HG02970 (cell line): Measurements from ENCODE around the gene ABCG1.
"Not testable (repeated sequence)": the region's sequence is repeated elsewhere in the genome, so short reads cannot be mapped to it uniquely, and the experiment has no call there.

ENCODE experiments used
- ATAC-seq: cut with Tn5 transposase; IDR thresholded peaks from one replicate; pipeline ENCODE4 v1.9.1; 2021; ENCODE audit warnings: mild to moderate bottlenecking, moderate library complexity, moderate number of reproducible peaks; ENCODE audit not compliant: unreplicated experiment, low FRiP score

The ABCG1 gene

DNA sequence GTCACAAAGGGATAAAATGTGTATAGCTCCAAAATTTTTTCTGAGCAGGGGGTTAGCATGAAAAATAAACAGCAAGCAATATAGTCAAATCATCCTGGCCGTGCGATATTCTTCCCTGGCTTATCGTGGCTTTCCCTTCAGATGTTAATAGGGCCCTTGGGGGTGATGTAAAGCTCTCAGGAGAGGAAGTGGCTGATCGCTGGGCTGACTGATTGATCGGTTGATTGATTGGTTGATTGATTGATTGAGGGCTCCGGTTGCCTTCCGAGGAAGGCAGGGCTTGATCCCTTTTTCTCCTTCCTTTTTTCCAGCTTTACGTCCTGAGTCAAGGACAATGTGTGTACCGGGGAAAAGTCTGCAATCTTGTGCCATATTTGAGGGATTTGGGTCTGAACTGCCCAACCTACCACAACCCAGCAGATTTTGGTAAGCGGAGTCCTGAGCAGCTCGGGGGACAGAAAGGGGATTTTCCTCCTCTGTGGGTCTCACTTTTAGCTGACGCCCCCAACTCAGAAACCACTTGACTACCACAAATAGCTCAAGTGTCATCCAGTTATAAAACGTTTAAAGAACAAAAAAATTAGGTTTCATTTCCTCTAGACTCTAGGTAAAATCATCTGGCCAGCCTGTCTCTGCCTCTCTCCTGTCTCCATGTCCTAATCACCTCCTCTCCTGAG is 66.8 kb downstream of the ABCG1 start:
- ATAC-seq, result no peak

DNA sequence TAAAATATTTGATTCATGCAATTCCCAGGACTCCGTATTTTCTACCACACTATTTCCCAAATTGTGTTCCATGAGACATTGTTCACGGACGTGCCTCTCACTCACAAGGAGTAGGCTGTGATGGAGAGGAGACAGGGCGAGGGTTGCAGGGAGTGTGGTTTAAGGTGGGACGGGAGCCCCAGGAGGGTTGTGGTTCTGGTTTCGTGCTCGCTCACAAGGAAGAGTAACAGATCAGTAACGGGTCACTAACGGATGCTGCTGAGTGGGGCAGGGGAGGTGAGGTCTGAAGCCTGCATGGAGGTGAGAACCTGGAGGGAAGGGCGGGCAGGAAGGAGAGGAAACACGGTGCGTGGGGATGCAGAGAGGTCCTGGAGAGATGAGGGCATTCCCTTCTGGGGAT is 67.5 kb downstream of the ABCG1 start:
- no peak for ATAC-seq

DNA sequence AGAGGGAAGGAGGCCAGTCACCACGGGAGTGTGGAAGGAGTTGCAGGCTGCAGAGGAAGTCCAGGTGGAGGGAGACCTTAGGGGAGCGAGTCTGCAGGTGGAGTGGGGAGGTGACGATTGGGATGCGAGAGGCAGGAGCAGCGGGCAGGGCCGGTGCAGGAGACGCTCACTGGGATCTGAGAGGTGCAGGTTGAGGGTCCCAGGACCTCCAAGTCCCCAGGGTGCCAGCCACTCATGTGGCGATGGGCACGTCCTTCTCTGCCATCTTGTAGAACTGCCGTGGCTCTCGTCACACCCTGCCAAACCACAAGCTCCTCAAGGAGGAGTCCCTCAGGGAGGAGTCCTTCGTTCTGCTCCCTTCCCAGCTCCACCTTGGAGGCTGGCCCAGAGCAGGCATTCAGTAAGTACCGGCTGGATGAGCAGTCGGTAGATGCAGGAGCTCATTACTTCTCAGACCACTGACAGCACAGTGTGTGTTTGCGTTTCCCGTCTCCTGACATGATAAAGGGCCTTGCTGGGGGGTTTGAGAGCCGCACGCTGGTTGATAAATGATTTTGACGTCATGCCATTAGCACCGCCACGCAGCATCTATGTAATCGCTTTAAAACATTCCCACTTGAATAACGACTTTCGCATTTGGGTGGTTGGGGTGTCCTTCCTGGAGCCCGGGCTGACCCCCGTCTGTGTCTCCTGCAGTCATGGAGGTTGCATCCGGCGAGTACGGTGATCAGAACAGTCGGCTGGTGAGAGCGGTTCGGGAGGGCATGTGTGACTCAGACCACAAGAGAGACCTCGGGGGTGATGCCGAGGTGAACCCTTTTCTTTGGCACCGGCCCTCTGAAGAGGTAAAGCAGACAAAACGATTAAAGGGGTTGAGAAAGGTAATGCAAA is 68.5 kb downstream of the ABCG1 start:
- ATAC-seq, result no peak

DNA sequence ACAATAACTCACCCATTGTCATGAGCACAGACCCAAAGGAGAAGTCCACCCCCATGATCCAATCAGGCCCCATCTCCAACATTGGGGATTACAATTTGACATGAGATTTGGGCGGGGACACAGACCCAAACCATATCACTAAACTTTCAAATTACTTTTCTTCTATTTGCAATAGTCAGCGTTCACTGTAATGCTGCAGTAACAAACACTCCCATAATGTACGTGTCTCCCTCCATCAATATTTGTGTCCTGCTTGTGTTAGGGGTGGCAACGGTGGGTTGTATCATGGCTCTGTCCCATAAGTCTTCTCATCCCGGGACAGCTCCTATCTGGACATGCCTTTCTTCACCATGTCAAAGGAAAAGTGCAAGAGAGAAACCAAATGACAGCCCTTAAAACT is 70.0 kb downstream of the ABCG1 start:
- no peak for ATAC-seq

DNA sequence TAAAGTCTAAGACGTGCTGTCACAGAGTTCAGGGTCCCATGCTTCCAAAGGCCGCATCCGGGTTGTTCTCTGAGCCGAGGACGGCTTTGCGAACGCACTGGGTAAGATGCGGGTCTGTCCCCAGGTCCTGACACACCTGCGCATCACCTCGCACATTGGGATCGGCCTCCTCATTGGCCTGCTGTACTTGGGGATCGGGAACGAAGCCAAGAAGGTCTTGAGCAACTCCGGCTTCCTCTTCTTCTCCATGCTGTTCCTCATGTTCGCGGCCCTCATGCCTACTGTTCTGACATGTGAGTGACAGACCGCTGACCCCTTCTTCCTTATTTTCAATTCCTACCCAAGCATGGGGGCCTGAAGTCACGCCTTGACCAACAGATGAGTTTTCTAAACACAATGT is 71.0 kb downstream of the ABCG1 start:
- ATAC-seq, result no peak

DNA sequence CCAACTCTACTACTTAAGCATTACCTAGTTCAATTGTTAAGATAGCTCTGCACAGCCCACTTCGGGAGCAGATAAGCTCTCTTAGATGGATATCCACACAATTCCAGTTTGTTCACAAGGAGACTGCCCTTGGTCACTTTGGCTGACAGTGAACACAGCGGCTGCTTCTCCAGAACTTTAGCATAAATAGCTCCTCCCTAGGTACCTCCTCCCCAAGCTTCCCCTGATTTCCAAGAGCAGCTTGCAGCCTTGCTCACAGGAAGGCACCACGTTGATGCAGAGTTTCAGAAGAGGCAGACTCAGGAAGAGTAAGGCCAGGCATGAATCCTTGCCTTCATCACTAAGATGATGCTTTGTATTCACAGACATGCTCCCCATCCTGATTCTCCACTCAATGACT is 71.6 kb downstream of the ABCG1 start:
- no peak for ATAC-seq

DNA sequence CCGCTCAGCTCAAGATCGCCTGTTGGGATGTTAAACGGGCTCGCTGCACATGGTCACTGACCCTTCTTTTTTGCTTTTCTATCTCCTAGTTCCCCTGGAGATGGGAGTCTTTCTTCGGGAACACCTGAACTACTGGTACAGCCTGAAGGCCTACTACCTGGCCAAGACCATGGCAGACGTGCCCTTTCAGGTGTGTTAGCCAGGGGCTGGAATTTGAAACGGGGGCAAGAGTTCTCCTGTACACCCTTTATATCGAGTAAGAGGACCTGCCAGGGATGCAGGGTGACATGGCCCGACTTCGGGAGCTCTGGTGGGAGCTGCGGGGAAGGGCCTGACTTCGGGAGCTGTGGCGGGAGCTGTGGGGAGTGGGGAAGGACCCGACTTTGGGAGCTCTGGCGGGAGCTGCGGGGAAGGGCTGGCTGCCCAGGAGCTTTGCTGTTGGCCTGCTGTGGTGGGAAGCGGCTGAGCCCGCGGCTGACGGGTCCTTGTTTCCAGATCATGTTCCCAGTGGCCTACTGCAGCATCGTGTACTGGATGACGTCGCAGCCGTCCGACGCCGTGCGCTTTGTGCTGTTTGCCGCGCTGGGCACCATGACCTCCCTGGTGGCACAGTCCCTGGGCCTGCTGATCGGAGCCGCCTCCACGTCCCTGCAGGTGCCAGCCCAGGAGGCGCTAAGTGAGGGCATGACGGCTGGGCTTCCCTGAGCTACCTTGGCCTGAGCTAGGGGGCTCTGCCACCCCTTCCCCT is 72.2 kb downstream of the ABCG1 start:
- ATAC-seq, result no peak

DNA sequence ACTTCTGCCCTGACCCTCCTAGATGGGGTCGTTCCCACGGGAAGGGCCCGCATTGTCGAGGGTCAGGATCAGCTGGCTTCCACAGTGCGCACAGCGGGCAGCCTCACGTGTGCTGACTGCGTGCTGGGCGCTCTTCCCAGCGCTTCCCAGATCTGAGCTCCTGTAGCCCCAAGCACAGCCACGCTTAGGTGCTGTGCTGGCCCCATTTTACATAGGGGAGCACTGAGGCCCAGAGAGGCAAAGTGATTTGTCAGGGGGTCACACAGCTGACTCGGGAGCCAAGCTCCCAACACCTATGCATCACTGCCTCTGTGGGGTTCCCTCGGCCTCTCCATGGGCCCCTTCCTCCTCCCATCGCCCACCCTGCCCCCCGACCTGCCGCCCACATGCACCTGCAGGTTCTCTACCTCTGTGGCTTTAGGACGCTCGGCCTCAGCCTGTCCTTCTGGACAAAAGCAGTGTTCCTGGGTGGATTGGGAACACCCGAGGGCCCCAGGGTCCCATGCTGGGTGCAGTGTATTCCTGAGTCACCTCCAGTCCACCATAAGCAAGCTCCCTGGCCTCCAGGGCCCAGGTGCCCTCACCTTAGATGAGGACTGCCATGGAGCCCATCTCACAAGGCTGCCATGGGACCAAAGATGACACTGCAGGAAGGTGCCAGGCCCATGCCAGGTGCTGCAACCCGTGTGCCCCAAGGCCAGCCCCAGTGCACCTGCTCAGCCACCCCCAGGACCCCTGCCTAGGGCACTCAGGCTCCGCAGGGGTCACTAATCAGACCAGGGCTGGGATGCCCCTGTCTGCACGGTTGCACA is 73.0 kb downstream of the ABCG1 start:
- ATAC-seq, result no peak

DNA sequence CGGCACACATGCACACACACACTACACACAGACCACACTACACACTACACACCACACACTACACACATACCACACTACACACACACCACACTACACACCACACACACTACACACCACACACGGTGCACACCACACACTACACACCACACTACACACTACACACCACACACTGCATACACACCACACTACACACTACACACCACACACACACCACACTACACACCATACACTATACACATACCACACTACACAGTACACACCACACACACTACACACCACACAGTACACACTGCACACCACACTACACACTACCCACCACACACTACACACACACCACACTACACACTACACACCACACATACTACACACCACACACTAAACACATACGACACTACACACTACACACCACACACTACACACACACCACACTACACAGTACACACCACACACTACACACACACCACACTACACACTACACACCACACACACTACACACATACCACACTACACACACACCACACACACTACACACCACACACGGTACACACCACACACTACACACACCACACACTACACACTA is 73.7 kb downstream of the ABCG1 start:
- ATAC-seq, result not testable (repeated sequence)

DNA sequence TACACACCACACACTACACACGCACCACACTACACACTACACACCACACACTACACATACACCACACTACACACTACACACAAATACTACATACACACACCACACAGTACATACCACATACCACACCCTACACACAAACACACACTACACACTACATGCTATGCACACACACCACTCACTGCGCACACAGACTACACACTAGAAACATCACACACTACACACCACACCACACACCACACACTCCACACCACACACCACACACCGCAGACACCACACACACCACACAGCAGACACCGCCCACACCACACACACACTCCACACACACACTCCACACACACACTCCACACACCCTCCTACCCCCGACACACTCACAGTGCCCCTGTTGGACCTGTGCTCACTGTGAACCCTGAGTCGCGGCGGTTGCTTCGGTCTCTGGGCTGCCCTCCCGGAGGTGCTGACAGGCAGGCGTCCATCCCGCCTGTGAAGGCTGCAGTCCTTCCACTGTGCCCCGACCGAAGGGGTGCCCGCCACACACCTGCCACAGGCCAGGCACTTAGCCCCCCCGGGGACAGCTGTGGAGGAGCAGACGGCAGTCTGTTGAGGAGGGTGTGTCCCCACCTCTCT is 74.8 kb downstream of the ABCG1 start:
- ATAC-seq, result no peak

DNA sequence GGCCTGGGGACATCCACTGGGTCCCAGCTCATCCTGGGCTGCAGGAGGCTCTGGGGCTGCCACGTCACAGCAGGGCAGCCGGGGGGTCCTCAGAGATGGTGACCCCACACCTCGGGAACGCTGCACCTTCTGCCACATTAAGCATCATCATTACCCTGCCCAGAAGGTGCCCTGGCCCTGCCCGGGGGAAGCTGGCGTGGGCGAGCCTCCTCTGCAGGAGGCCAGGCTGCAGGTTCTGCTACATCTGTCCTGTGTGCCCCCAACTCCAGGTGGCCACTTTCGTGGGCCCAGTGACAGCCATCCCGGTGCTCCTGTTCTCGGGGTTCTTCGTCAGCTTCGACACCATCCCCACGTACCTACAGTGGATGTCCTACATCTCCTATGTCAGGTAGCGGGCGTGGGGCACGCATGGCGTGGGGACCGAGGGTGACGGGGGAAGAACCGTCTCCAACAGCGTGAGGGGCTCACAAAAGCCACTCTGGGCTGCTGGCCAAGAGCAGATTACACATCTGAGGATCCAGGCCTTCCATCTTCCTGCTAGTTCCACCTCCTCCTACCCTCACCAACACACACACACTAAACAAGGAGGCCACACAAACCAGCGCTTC is 75.4 kb downstream of the ABCG1 start:
- no peak for ATAC-seq

DNA sequence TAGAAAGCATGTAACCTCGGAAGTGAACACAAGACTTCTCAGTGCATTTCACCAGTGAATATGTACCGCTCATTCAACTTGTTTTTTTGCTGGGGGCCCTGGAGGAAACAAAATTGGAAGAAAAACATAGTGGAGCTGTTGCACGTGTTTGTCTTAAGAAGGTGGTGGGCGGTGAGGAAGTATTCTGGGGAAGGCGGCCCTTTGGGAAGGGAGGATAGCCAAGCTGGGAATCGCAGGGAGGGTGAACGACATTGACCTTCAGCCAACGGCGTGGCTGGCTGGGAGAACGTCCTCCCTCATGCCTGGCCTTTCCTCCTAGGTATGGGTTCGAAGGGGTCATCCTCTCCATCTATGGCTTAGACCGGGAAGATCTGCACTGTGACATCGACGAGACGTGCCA is 76.9 kb downstream of the ABCG1 start:
- ATAC-seq, result no peak

DNA sequence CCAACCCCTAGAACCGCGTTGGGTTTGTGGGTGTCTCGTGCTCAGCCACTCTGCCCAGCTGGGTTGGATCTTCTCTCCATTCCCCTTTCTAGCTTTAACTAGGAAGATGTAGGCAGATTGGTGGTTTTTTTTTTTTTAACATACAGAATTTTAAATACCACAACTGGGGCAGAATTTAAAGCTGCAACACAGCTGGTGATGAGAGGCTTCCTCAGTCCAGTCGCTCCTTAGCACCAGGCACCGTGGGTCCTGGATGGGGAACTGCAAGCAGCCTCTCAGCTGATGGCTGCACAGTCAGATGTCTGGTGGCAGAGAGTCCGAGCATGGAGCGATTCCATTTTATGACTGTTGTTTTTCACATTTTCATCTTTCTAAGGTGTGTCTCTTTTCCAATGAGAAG is 77.6 kb downstream of the ABCG1 start:
- no peak for ATAC-seq

DNA sequence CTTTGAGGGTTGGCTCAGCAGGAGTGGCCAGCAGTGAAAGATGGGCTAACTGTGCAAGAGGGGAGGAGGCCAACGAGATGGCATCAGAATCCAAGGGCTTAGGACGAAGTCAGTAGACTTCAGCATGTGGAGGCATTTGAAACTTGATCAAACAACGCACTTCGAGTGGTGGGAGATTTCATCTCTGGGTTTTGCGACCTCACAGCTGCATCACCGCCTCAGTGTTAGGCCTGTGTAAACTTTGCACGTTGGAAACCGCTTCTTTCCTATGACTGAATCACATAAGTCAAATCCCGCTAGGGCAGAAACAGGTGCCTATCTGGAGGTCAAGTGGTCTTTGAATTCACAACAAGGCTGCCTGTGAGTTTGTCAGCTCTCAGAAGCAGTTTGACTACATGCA is 78.4 kb downstream of the ABCG1 start:
- ATAC-seq, result no peak

DNA sequence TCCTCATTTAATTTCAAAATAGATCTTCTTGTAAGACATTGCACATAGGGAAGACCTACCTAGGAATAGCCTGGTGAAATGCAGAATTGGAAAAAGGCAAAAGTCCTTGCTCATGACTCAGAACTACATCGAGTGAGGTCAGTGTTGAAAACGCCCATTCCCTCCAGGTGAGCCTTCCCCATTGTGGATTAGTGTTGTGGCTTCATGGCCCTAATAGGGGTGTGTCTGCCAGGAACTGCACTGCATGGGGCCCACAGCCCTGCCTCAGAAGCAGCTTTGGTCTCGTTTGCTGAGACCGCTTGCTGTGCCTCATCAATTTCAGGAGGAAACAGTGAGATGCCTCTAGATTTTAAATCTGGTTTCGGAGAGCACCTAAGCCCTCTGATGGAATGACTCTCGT is 79.3 kb downstream of the ABCG1 start:
- ATAC-seq, result no peak

DNA sequence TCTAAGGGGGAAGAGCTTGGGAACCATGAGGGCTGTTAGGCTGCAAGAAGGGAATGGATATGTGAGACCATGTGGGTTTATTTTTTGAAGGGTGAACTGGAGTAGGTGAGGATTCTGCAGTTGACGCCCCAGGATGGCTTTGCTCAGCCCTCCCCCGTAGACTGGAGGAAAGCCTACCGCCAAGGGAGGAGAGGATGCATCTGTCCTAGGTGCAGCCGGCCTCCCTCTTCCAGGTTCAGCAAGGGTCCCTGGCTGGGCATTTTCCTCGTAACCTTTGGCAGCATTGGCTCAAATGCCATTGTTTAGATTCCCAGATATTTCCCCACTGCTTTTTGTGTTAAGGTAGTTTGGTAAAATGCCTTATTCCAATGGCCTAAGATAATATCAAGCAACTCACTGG is 79.7 kb downstream of the ABCG1 start:
- no peak for ATAC-seq

DNA sequence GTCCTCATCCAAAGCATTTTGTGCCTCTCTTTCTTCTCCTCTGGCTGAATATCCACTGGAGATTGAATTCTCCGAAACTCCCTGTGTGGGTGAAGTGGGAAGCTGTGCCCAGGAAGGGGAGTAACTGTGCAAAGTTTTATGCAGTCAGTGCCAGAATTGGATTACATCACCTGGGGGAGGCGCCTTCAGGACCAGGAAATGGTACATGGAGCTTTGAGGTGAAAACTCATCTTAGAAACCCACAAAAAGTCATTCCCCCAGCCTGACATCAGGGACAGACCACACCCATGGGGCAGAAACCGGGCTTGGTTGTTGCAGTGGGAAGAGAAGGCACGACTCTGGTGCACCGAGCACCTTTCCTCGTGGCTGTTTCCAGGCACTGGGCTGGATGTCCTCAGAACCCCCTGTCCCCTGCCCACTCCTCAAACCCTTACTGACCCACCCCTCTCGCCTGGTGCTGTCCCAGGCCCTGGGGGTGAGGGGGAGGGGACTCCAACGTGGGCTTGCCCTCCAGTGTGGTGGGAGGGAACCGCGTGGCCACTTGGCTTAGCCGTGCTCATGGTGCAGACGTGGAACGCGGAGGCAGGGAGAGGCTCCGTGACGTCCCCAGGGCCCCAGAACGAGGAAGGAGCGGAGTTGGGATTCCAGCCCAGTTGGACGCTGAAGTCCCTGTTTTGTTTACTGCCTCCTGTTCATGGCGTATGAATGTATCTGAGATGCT is 80.5 kb downstream of the ABCG1 start:
- ATAC-seq, result no peak

DNA sequence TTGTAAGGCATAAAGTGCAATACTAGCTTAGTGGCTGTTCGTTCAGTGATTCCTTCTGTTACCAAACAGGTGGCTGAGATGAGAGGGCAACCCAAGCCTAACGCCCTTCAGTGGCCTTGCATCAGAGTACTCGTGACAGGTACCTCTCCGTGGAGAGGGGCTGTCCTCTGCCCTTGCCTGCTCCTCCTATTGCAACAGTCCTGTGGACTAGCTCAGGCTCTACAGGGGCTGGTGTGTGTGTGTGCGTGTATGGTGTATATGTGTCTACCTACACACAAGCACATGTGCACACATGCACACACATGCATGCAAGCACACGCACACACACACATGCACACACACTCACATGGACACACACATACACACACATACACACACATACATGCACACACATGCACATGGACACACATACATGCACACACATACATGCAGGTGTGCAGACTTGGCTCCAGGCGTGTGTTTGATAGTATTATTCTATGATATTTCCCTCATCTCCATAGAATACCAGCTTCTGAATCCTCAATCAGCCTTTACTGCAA is 81.2 kb downstream of the ABCG1 start:
- no peak for ATAC-seq
